ENCODE data around the gene IL10RB. TPM values are rescaled to one million over a fixed set of nuclear protein-coding genes. Genes with fewer than 3 reads are reported as not detected.

Gene IL10RB
- total and polyA plus RNA-seq, 2 of the 4 experiments (the other 2 are of a cell fraction) = 20.1 to 45.2 TPM

DNA sequence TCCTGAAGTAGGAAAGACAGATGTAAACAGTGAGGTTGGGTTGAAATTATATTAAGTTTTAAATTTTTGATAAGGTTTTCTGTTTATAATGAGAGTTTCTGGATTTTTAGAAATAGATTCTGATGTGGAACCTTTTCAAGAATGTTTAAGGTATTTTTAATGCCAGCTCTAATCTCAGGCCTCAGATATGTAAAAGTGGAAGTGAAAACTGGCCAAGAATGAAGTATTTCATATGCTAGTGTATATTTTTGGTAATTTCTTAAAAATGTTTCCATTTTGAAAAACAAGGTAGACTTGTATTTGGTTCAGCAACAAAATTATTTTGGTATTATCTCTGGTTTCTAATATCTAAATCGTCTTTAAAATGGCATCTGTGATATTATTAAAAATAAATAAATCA lies 73.0 kb downstream of the IL10RB start:
- DNase-seq (no peak), ATAC-seq (ENCODE audit: low read depth) (no peak)
- no peak overlapping the region for H3K27ac ChIP-seq (ENCODE audit: insufficient read depth, low read length)
- H3K56ac ChIP-seq (ENCODE audit: extremely low read depth, insufficient read depth, low read length) = no peak overlapping the region
- WGBS, 2 experiments (ENCODE audit: extremely low coverage in 2 of 2, insufficient read length in 1 of 2) = no CpG with 5 or more reads among the region's 1 CpG
- no peak overlapping the region for H4K8ac ChIP-seq (ENCODE audit: low read depth in 2 of 2, low read length in 2 of 2)
- no peak overlapping the region for H3K4me3 ChIP-seq (ENCODE audit: insufficient read depth, low read depth, low read length)
- no peak overlapping the region for H2BK15ac ChIP-seq (ENCODE audit: low read depth, low read length)
- peaks cover 6% of the 10 kb centered on the region for H4K20me1 ChIP-seq (ENCODE audit: insufficient read depth, low read length)
- TF ChIP-seq RAD21 (IDR thresholded peaks at IDR 0.05; ENCODE audit: low read length) (no peak), NFE2L2 (IDR thresholded peaks at IDR 0.05; ENCODE audit: low read depth, low read length) (no peak), RFX5 (IDR thresholded peaks at IDR 0.05; ENCODE audit: low read depth, low read length) (no peak), FOS (IDR thresholded peaks at IDR 0.05; ENCODE audit: low read depth, low read length) (no peak), CEBPB (IDR thresholded peaks at IDR 0.05; ENCODE audit: low read depth, low read length) (no peak), MAFK (IDR thresholded peaks at IDR 0.05; ENCODE audit: low read depth, low read length) (no peak), RCOR1 (IDR thresholded peaks at IDR 0.05; ENCODE audit: insufficient replicate concordance, low read length) (no peak), CHD1 (IDR thresholded peaks at IDR 0.05; ENCODE audit: low read depth, low read length) (no peak), USF2 (IDR thresholded peaks at IDR 0.05; ENCODE audit: low read depth, low read length) (no peak), POLR2A (IDR thresholded peaks at IDR 0.05; ENCODE audit: low read depth, low read length) (no peak), CTCF (conservative IDR thresholded peaks at IDR 0.05; ENCODE audit: low read depth, low read length) (no peak), MXI1 (IDR thresholded peaks at IDR 0.05; ENCODE audit: borderline replicate concordance, low read depth, low read length) (no peak), MAZ (IDR thresholded peaks at IDR 0.05; ENCODE audit: borderline replicate concordance, low read depth, low read length) (no peak)
- TF ChIP-seq, protein P1, sequence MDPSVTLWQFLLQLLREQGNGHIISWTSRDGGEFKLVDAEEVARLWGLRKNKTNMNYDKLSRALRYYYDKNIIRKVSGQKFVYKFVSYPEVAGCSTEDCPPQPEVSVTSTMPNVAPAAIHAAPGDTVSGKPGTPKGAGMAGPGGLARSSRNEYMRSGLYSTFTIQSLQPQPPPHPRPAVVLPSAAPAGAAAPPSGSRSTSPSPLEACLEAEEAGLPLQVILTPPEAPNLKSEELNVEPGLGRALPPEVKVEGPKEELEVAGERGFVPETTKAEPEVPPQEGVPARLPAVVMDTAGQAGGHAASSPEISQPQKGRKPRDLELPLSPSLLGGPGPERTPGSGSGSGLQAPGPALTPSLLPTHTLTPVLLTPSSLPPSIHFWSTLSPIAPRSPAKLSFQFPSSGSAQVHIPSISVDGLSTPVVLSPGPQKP (IDR thresholded peaks at IDR 0.05; ENCODE audit: borderline replicate concordance, low read depth, low read length) = no peak
- intact Hi-C loops (cut with micrococcal nuclease) = loop anchor here (1.0 to 5.0 kb wide), 2 partner anchors 33 kb away; no protein-coding TSS in a partner anchor
- H2BK120ac ChIP-seq (ENCODE audit: low read depth, low read length) = no peak overlapping the region
- no peak overlapping the region for H4K5ac ChIP-seq (ENCODE audit: low read depth, low read length)
- no peak overlapping the region for H3K4me2 ChIP-seq (ENCODE audit: low read depth, low read length)
- H2AFZ ChIP-seq (replicated peaks; ENCODE audit: low read length, poor library complexity) = no peak overlapping the region
- no peaks in the 10 kb centered on the region for H3K27me3 ChIP-seq (ENCODE audit: control insufficient read depth, insufficient read depth, low read length)
- no peak overlapping the region for H3K14ac ChIP-seq (replicated peaks; ENCODE audit: low read depth, low read length)
- in situ Hi-C loops (cut with MboI; ENCODE audit: low sequenced_read_pairs) = no loop called here
- H2BK5ac ChIP-seq (ENCODE audit: low read depth, low read length, poor library complexity, severe bottlenecking) = no peak overlapping the region
- peaks cover 5% of the 10 kb centered on the region for H3K36me3 ChIP-seq (ENCODE audit: control insufficient read depth, insufficient read depth, low read length)
- H3K79me1 ChIP-seq (ENCODE audit: low read depth in 1 of 2, low read length in 2 of 2) = peaks cover 6 to 16% of the 10 kb centered on the region in 2 experiments
- POLR2A ChIA-PET (ENCODE audit: unreplicated experiment) = no interaction called here
- H3K4me1 ChIP-seq (ENCODE audit: control insufficient read depth, insufficient read depth, low read length) = peaks cover 6% of the 10 kb centered on the region
- H3K9me1 ChIP-seq (ENCODE audit: insufficient read depth, low read length) = peaks cover 4% of the 10 kb centered on the region; the same call in 1 of the 2 replicates
- dilution Hi-C loops (cut with HindIII; ENCODE audit: low sequenced_read_pairs, unreplicated experiment) = no loop called here
- no peak overlapping the region for H3K4ac ChIP-seq (ENCODE audit: low read depth, low read length)
- no peak overlapping the region for H3K18ac ChIP-seq (ENCODE audit: low read depth, low read length)
- H3K23ac ChIP-seq (ENCODE audit: low read depth, low read length) = no peak overlapping the region
- no peak overlapping the region for H2AK9ac ChIP-seq (replicated peaks; ENCODE audit: low read depth, low read length, poor library complexity)
- no peak overlapping the region for H4K91ac ChIP-seq (ENCODE audit: insufficient read depth, low read depth, low read length)
- BruUV-seq (replicated peaks) = no TSS peak
- no peak overlapping the region for H3K9ac ChIP-seq (ENCODE audit: low read depth, low read length)
- H2AK5ac ChIP-seq (ENCODE audit: low read depth, low read length) = no peak overlapping the region
- no peaks in the 10 kb centered on the region for H3K9me3 ChIP-seq (ENCODE audit: control insufficient read depth, insufficient read depth, low read length)
- no peak overlapping the region for H2BK20ac ChIP-seq (ENCODE audit: low read depth, low read length)
- CTCF ChIA-PET = no interaction called here

Measured in IMR-90 (cell line).